A172 (cell line): ENCODE measurements around the gene OMD. TPM values are rescaled to one million over a fixed set of nuclear protein-coding genes. Genes with fewer than 3 reads are reported as not detected.

Source experiments
- total RNA-seq: library from RNA; depleted of rRNA; stranded (reverse); fragments of >200 nt; shearing (Covaris generic); gene quantifications from 2 replicates; pipeline ENCODE4 v1.2.3, GENCODE V29; 2014; rRNA removed

OMD gene
- total RNA-seq, 1 experiment from 2014 or later = not detected

Other genes starting within 250 kb of the OMD start
- gene IARS1, start 130.8 kb downstream of the OMD start, total RNA-seq = 204 and 212 TPM in 2 replicates
- gene NOL8, start 99.1 kb downstream of the OMD start, total RNA-seq = 28.6 and 29.5 TPM in 2 replicates
- gene CENPP, start 98.5 kb downstream of the OMD start, total RNA-seq = 11.6 and 19.0 TPM in 2 replicates
- gene OGN, start 19.9 kb downstream of the OMD start, total RNA-seq = not detected in 2 replicates
- not detected in 2 replicates for gene ASPN, start 58.0 kb upstream of the OMD start, total RNA-seq
- 0.26 TPM in 1 of 2 replicates, not detected in the other for gene ECM2, start 111.5 kb upstream of the OMD start, total RNA-seq
- 17.0 and 18.1 TPM in 2 replicates for gene IPPK, start 245.7 kb upstream of the OMD start, total RNA-seq